GM21390 (cell line): ENCODE results near the gene ZBED4.
"Not testable (repeated sequence)": the region's sequence is repeated elsewhere in the genome, so short reads cannot be mapped to it uniquely, and the experiment has no call there.

Source experiments
- ATAC-seq: cut with Tn5 transposase; IDR thresholded peaks from one replicate; pipeline ENCODE4 v1.9.1; 2021; ENCODE audit not compliant: unreplicated experiment

ZBED4 gene

GRCh38 chr22:49852898-49853894 is at the start of gene ZBED4:
ZBED4 (plus strand) TSS chr22:49853844; CDS start chr22:49883663, 29,819 bp downstream.
- peak; percentile 63 for ATAC-seq

- ATAC-seq, result no peak
Measured at GRCh38 chr22:49807129-49807528, 46.5 kb upstream of the ZBED4 start.

- ATAC-seq, result no peak
Measured at GRCh38 chr22:49807780-49808708, 45.6 kb upstream of the ZBED4 start.

GRCh38 chr22:49810363-49811019 is 43.2 kb upstream of the ZBED4 start:
- ATAC-seq, result no peak

- ATAC-seq, result no peak
Measured at GRCh38 chr22:49811020-49811791, 42.4 kb upstream of the ZBED4 start.

GRCh38 chr22:49812838-49813237 is 40.8 kb upstream of the ZBED4 start:
- no peak for ATAC-seq

- ATAC-seq, result no peak
Measured at GRCh38 chr22:49814164-49814686, 39.4 kb upstream of the ZBED4 start.

- ATAC-seq, result no peak
Measured at GRCh38 chr22:49814856-49815255, 38.8 kb upstream of the ZBED4 start.

- ATAC-seq, result no peak
Measured at GRCh38 chr22:49815641-49816091, 38.0 kb upstream of the ZBED4 start.

GRCh38 chr22:49817359-49817758 is 36.3 kb upstream of the ZBED4 start:
- no peak for ATAC-seq

- ATAC-seq, result no peak
Measured at GRCh38 chr22:49820984-49821383, 32.7 kb upstream of the ZBED4 start.

GRCh38 chr22:49821741-49822140 is 31.9 kb upstream of the ZBED4 start:
- not testable (repeated sequence) for ATAC-seq

- ATAC-seq, result no peak
Measured at GRCh38 chr22:49823289-49824045, 30.2 kb upstream of the ZBED4 start.

- ATAC-seq, result no peak
Measured at GRCh38 chr22:49824185-49824925, 29.3 kb upstream of the ZBED4 start.

- ATAC-seq, result no peak
Measured at GRCh38 chr22:49824936-49825335, 28.7 kb upstream of the ZBED4 start.

- ATAC-seq, result no peak
Measured at GRCh38 chr22:49825436-49825835, 28.2 kb upstream of the ZBED4 start.

GRCh38 chr22:49825944-49826602 is 27.6 kb upstream of the ZBED4 start:
- ATAC-seq, result no peak
